Suprapubic skin (tissue), 4 donors: ENCODE results near the gene TMEM89. TPM values are rescaled to one million over a fixed set of nuclear protein-coding genes. Genes with fewer than 3 reads are reported as not detected.

Experiments used
- DNase-seq, 2 donors: peaks; one replicate each; pipeline ENCODE4 v3.0.0-alpha.2; 2019; ENCODE audit warnings: low spot score in 2 of 2
- H3K27ac ChIP-seq: fragments of 200-600 bp; sonication (generic); one replicate; pipeline ENCODE4 v1.5.1; 2019
- H3K27me3 ChIP-seq: fragments of 200-600 bp; sonication (generic); one replicate; pipeline ENCODE4 v1.5.1; 2019
- H3K36me3 ChIP-seq: fragments of 200-600 bp; sonication (generic); one replicate; pipeline ENCODE4 v1.5.1; 2019
- H3K4me1 ChIP-seq: fragments of 200-600 bp; sonication (generic); one replicate; pipeline ENCODE4 v1.5.1; 2019
- H3K4me3 ChIP-seq: fragments of 200-600 bp; sonication (generic); one replicate; pipeline ENCODE4 v1.5.1; 2019; ENCODE audit warnings: mild to moderate bottlenecking
- H3K9me3 ChIP-seq: fragments of 200-600 bp; sonication (generic); one replicate; pipeline ENCODE4 v1.5.1; 2019
- CTCF ChIP-seq, 2 donors: fragments of 200-600 bp in 1 of 2; fragments of 450-650 bp in 1 of 2; sonication (generic) in 1 of 2; IDR thresholded peaks; one replicate each; pipeline ENCODE4 v1.5.1; 2016 to 2019; ENCODE audit warnings: antibody characterized with exemption in 2 of 2, mild to moderate bottlenecking in 1 of 2, moderate library complexity in 1 of 2
- EP300 ChIP-seq: sonication (generic); formaldehyde crosslinking; IDR thresholded peaks from one replicate; pipeline ENCODE4 v1.6.1; 2017; ENCODE audit warnings: antibody characterized with exemption
- POLR2A ChIP-seq, 2 donors: fragments of 450-650 bp; IDR thresholded peaks; one replicate each; pipeline ENCODE4 v1.6.1; 2017; ENCODE audit warnings: antibody characterized with exemption in 2 of 2, mild to moderate bottlenecking in 2 of 2, moderate library complexity in 2 of 2
- POLR2AphosphoS5 ChIP-seq, 3 donors: sonication (generic); formaldehyde crosslinking; IDR thresholded peaks; one replicate each; pipeline ENCODE4 v1.6.1; 2017; ENCODE audit warnings: antibody characterized with exemption in 3 of 3
- WGBS: methylation state at CpG from one replicate; pipeline ENCODE4 v1.1.5; 2018; 5-methylcytosine and 5-hydroxymethylcytosine counted together
- total RNA-seq, 4 donors: library from RNA; depleted of rRNA; stranded (reverse); fragments of >200 nt; gene quantifications; one replicate each; pipeline ENCODE4 v1.1.0, GENCODE V29; 2016

Gene TMEM89
- total RNA-seq, 4 donors from 2014 or later, result not detected

GRCh38 chr3:48573973-48574585, 47.5 kb downstream of the TMEM89 start:
- Histone ChIP-seq H3K4me3 (no peak overlapping the region), H3K4me1 (peaks cover 4% of the 10 kb centered on the region), H3K9me3 (no peaks in the 10 kb centered on the region), H3K27me3 (no peaks in the 10 kb centered on the region), H3K27ac (no peak overlapping the region), H3K36me3 (peaks cover 82% of the 10 kb centered on the region)
- WGBS, result 93% methylated on average over 3 of the region's 10 CpGs
- no peak for TF ChIP-seq POLR2A (IDR thresholded peaks at IDR 0.05)
- no peak for TF ChIP-seq CTCF (IDR thresholded peaks at IDR 0.05)
- TF ChIP-seq POLR2AphosphoS5 (IDR thresholded peaks at IDR 0.05), result no peak
- no peak for TF ChIP-seq EP300
- no peak for DNase-seq

GRCh38 chr3:48572517-48572916, 49.1 kb downstream of the TMEM89 start:
- TF ChIP-seq EP300 (no peak), POLR2AphosphoS5 (IDR thresholded peaks at IDR 0.05) (no peak), POLR2A (IDR thresholded peaks at IDR 0.05) (no peak), CTCF (IDR thresholded peaks at IDR 0.05) (no peak)
- no peak overlapping the region for H3K4me3 ChIP-seq
- DNase-seq, result no peak
- H3K36me3 ChIP-seq, result peaks cover 84% of the 10 kb centered on the region
- no peaks in the 10 kb centered on the region for H3K27me3 ChIP-seq
- H3K9me3 ChIP-seq, result no peaks in the 10 kb centered on the region
- H3K4me1 ChIP-seq, result no peaks in the 10 kb centered on the region
- 79% methylated on average over 7 of the region's 7 CpGs for WGBS
- no peak overlapping the region for H3K27ac ChIP-seq

- no peaks in the 10 kb centered on the region for H3K9me3 ChIP-seq
- no peak for DNase-seq
- H3K27ac ChIP-seq, result no peak overlapping the region
- WGBS, result 86% methylated on average over 7 of the region's 12 CpGs
- no peaks in the 10 kb centered on the region for H3K27me3 ChIP-seq
- H3K4me1 ChIP-seq, result no peaks in the 10 kb centered on the region
- H3K36me3 ChIP-seq, result peaks cover 83% of the 10 kb centered on the region
- TF ChIP-seq CTCF (IDR thresholded peaks at IDR 0.05) (no peak), POLR2AphosphoS5 (IDR thresholded peaks at IDR 0.05) (no peak), POLR2A (IDR thresholded peaks at IDR 0.05) (no peak), EP300 (no peak)
- H3K4me3 ChIP-seq, result no peak overlapping the region
Measured at GRCh38 chr3:48571938-48572337, 49.6 kb downstream of the TMEM89 start.

Other genes with a start within 250 kb of the TMEM89 start
- not detected for gene FBXW12, start 249.6 kb downstream of the TMEM89 start, total RNA-seq
- 100 to 1,000 TPM; 188 to 384 (median 220) TPM for gene PLXNB1, start 191.7 kb downstream of the TMEM89 start, total RNA-seq
- 10 to 100 TPM in 3 of 4 donors, 1 to 10 TPM in 1; 6.4 to 18.7 (median 13.6) TPM for gene CCDC51, start 181.7 kb downstream of the TMEM89 start, total RNA-seq
- 100 to 1,000 TPM; 122 to 281 (median 190) TPM for gene TMA7, start 181.5 kb downstream of the TMEM89 start, total RNA-seq
- 10 to 100 TPM in 2 of 4 donors, 1 to 10 TPM in 2; 8.7 to 12.7 (median 10.2) TPM for gene ATRIP, start 175.0 kb downstream of the TMEM89 start, total RNA-seq
- gene SHISA5, start 117.6 kb downstream of the TMEM89 start, total RNA-seq, result 10 to 100 TPM; 60.1 to 98.0 (median 87.3) TPM
- gene PFKFB4, start 65.0 kb downstream of the TMEM89 start, total RNA-seq, result 10 to 100 TPM in 1 of 4 donors, 1 to 10 TPM in 3; 3.6 to 12.7 (median 8.3) TPM
- 10 to 100 TPM; 10.1 to 23.7 (median 18.0) TPM for gene UCN2, start 58.0 kb downstream of the TMEM89 start, total RNA-seq
- 100 to 1,000 TPM; 287 to 596 (median 348) TPM for gene COL7A1, start 26.4 kb downstream of the TMEM89 start, total RNA-seq
- gene UQCRC1, start 12.1 kb downstream of the TMEM89 start, total RNA-seq, result 100 to 1,000 TPM; 294 to 337 (median 319) TPM
- gene SLC26A6, start 13.7 kb upstream of the TMEM89 start, total RNA-seq, result 10 to 100 TPM; 14.0 to 29.4 (median 24.1) TPM
- 1 to 10 TPM; 1.6 to 3.2 (median 2.0) TPM for gene CELSR3, start 41.1 kb upstream of the TMEM89 start, total RNA-seq
- gene NCKIPSD, start 64.1 kb upstream of the TMEM89 start, total RNA-seq, result 10 to 100 TPM; 34.8 to 59.2 (median 44.9) TPM
- gene IP6K2, start 95.5 kb upstream of the TMEM89 start, total RNA-seq, result 100 to 1,000 TPM; 169 to 269 (median 246) TPM
- 10 to 100 TPM; 24.9 to 34.5 (median 29.5) TPM for gene PRKAR2A, start 226.1 kb upstream of the TMEM89 start, total RNA-seq